Dermis microvascular lymphatic vessel endothelial cell (primary cell): ENCODE results near the gene C1QL1. TPM values are rescaled to one million over a fixed set of nuclear protein-coding genes. Genes with fewer than 3 reads are reported as not detected.

Experiments
- DNase-seq, 2 donors: peaks; one replicate each; pipeline versions ENCODE4 v3.0.0 to v3.0.0-alpha.2; 2010; ENCODE audit warnings: low read depth in 2 of 2
- total RNA-seq: library from RNA; depleted of rRNA; stranded (reverse); fragments of >200 nt; gene quantifications from 2 replicates; pipeline ENCODE4 v1.2.1, GENCODE V29; 2014

The C1QL1 gene
- total RNA-seq, 1 donor from 2014 or later: under 0.01 TPM

GRCh38 chr17:44915862-44916780 lies 52.0 kb downstream of the C1QL1 start:
- no peak for DNase-seq

- DNase-seq: no peak
These were observed 52.8 kb downstream of the C1QL1 start, which contains the start of gene GFAP for GRCh38 chr17:44915321-44915726. Gene GFAP (minus strand): TSS chr17:44915500. CDS start chr17:44915486, 14 bp downstream.

DNA sequence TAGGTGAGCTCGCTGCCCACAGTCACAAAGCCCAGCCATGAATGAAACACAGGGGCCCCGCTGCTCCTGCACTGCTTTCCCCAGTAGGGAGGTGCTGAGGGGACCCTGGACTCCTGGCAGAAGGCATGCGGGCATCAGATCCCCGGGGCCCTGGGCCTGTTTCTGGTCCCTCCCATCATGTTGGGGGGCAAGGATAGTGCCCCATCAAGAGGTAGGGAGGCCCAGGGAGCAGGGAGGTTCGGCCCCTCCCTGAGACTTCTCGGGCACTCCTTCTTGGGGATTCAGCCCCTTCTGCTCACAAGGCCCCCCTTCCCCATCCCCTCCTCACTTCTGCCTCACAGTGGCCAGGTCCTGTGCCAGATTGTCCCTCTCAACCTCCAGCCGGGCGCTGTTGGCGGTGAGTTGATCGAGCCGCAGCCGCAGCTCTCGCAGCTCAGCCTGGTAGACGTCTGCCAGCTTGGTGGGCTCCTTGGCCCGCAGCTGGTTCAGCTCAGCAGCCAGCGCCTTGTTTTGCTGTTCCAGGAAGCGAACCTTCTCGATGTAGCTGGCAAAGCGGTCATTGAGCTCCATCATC lies 53.3 kb downstream of the C1QL1 start:
- DNase-seq: no peak

DNA sequence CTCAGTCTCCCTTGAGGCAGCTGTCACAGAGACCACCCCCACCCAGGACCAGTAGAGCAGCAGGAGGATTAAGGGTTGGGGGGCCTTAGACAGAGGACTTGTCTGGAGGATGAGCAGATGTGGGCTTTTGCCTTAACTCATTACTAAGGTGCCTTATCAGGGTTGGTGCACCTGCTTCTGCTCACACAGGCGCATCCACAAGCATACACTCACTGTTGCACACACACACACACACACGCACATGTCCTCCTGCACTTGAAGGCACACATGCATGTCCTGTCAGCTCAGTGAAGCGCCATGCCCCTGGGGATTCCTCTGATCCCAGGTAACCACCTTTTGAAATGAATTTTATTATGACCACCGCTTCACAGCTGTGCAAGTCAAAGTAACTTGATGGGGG lies 54.0 kb downstream of the C1QL1 start:
- DNase-seq: no peak

- no peak for DNase-seq
These were observed 54.4 kb downstream of the C1QL1 start for GRCh38 chr17:44913676-44914075.

DNA sequence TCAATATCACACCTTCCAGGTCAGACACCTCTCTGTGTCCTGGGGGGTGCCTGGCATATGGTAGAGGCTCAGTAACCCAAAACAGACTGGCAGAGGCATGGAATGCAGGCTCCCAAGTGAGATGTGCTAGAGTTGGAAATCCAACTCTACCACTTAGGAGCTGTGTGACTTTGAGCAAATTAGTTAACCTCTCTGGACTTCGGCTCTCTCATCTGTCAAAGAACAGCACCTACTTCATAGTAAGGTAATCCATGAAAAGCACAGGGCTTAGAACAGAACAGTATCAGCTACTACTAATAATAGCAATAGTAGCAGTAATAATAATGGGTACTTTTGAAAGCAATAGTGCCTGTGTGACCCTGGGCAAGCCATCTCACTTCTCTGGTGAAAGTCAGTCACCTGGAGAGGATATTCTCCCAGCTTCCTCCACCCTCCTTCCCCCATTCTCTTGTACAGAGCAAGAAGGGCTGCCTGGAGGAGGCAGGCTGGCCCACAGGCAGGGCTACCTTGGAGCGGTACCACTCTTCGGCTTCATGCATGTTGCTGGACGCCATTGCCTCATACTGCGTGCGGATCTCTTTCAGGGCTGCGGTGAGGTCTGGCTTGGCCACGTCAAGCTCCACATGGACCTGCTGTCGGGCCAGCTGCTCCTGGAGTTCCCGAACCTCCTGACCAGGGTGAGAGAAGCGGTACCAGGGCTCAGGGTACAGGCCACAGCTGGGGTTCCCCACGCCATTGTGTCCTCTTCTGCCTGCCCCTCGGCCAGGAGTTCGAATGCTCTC lies 55.1 kb downstream of the C1QL1 start:
- no peak for DNase-seq

- peak in 1 of 2 donors; percentile 45 for DNase-seq
These were observed 56.7 kb downstream of the C1QL1 start for GRCh38 chr17:44911133-44912001.

GRCh38 chr17:44910231-44911106 lies 57.6 kb downstream of the C1QL1 start:
- DNase-seq: no peak

Other genes starting within 250 kb of the C1QL1 start
- gene ADAM11, start 209.3 kb downstream of the C1QL1 start, total RNA-seq: 0.13 and 0.38 TPM in 2 replicates
- gene GJC1, start 138.0 kb downstream of the C1QL1 start, total RNA-seq: 3.0 and 6.7 TPM in 2 replicates
- not detected in 2 replicates for gene HIGD1B, start 120.4 kb downstream of the C1QL1 start, total RNA-seq
- 145 and 156 TPM in 2 replicates for gene EFTUD2, start 68.9 kb downstream of the C1QL1 start, total RNA-seq
- 0.13 TPM in 1 of 2 replicates, not detected in the other for gene GFAP, start 52.8 kb downstream of the C1QL1 start, total RNA-seq
- 1.4 and 2.3 TPM in 2 replicates for gene KIF18B, start 20.5 kb downstream of the C1QL1 start, total RNA-seq
- 22.2 and 32.2 TPM in 2 replicates for gene DCAKD, start 83.3 kb upstream of the C1QL1 start, total RNA-seq
- 82.6 and 100 TPM in 2 replicates for gene NMT1, start 93.0 kb upstream of the C1QL1 start, total RNA-seq
- 12.7 and 13.0 TPM in 2 replicates for gene PLCD3, start 164.2 kb upstream of the C1QL1 start, total RNA-seq
- gene ACBD4, start 167.4 kb upstream of the C1QL1 start, total RNA-seq: 3.4 and 4.1 TPM in 2 replicates
- gene HEXIM1, start 180.2 kb upstream of the C1QL1 start, total RNA-seq: 4.9 and 8.2 TPM in 2 replicates
- 3.2 and 3.7 TPM in 2 replicates for gene HEXIM2, start 193.6 kb upstream of the C1QL1 start, total RNA-seq